ENCODE measurements around the gene NME3.

GRCh38 chr16:1777375-1778199 is 6.2 kb upstream of the NME3 start:
- TF ChIP-seq EZH2 (IDR thresholded peaks at IDR 0.05) (no peak), CTCF (IDR thresholded peaks at IDR 0.05) (no peak)

All from neural progenitor cell (in vitro differentiated cells).